ENCODE measurements around the gene SRGAP3. TPM values are rescaled to one million over a fixed set of nuclear protein-coding genes. Genes with fewer than 3 reads are reported as not detected.

Gene SRGAP3
- total RNA-seq, 1 donor from 2014 or later: 89.5 TPM

- DNase-seq: no peak
Observed at GRCh38 chr3:9142362-9142761, 107.1 kb downstream of the SRGAP3 start.

GRCh38 chr3:9141928-9142289 lies 107.5 kb downstream of the SRGAP3 start:
- no peak for DNase-seq

GRCh38 chr3:9139366-9139765 lies 110.1 kb downstream of the SRGAP3 start:
- no peak for DNase-seq

- DNase-seq: no peak
Observed at GRCh38 chr3:9137676-9138075, 111.8 kb downstream of the SRGAP3 start.

GRCh38 chr3:9136746-9137465 lies 112.5 kb downstream of the SRGAP3 start:
- no peak for DNase-seq

GRCh38 chr3:9135930-9136525 lies 113.4 kb downstream of the SRGAP3 start:
- peak; percentile 42 for DNase-seq

- no peak for DNase-seq
Observed at GRCh38 chr3:9135526-9135925, 113.9 kb downstream of the SRGAP3 start.

- no peak for DNase-seq
Observed at GRCh38 chr3:9133656-9134055, 115.8 kb downstream of the SRGAP3 start.

GRCh38 chr3:9130345-9131305 lies 118.8 kb downstream of the SRGAP3 start:
- no peak for DNase-seq

GRCh38 chr3:9129365-9129764 lies 120.1 kb downstream of the SRGAP3 start:
- DNase-seq: no peak

- DNase-seq: no peak
Observed at GRCh38 chr3:9125278-9125951, 124.0 kb downstream of the SRGAP3 start.

- no peak for DNase-seq
Observed at GRCh38 chr3:9124730-9125129, 124.7 kb downstream of the SRGAP3 start.

- DNase-seq: peak; percentile 11
Observed at GRCh38 chr3:9123840-9124239, 125.6 kb downstream of the SRGAP3 start.

GRCh38 chr3:9122732-9123364 lies 126.6 kb downstream of the SRGAP3 start:
- no peak for DNase-seq

GRCh38 chr3:9121366-9122001 lies 128.0 kb downstream of the SRGAP3 start:
- no peak for DNase-seq

- DNase-seq: no peak
Observed at GRCh38 chr3:9119331-9119730, 130.1 kb downstream of the SRGAP3 start.

GRCh38 chr3:9118222-9118621 lies 131.2 kb downstream of the SRGAP3 start:
- no peak for DNase-seq

GRCh38 chr3:9117220-9117619 lies 132.2 kb downstream of the SRGAP3 start:
- DNase-seq: no peak

- DNase-seq: no peak
Observed at GRCh38 chr3:9116336-9116735, 133.1 kb downstream of the SRGAP3 start.

GRCh38 chr3:9115336-9115735 lies 134.1 kb downstream of the SRGAP3 start:
- no peak for DNase-seq

- no peak for DNase-seq
Observed at GRCh38 chr3:9113040-9113439, 136.4 kb downstream of the SRGAP3 start.

GRCh38 chr3:9111866-9112265 lies 137.6 kb downstream of the SRGAP3 start:
- DNase-seq: peak; percentile 77
